Coronary artery (tissue), 2 donors: ENCODE measurements around the gene MLX.
A peak's percentile ranks its signal among the peaks of the same experiment; 100 is the strongest.
"Not testable (repeated sequence)": the region's sequence is repeated elsewhere in the genome, so short reads cannot be mapped to it uniquely, and the experiment has no call there.

Source experiments
- DNase-seq: peaks from one replicate; pipeline ENCODE4 v3.0.0-alpha.2; 2017; ENCODE audit warnings: low spot score
- H3K27ac ChIP-seq, 2 donors: fragments of 200-600 bp; sonication (generic); one replicate each; pipeline ENCODE4 v1.5.1; 2016 to 2019
- H3K4me3 ChIP-seq: fragments of 200-600 bp; sonication (generic); 2 replicates; pipeline ENCODE4 v1.5.1; 2016; ENCODE audit warnings: mild to moderate bottlenecking, moderate library complexity
- TF ChIP-seq, protein P1 (sequence below): fragments of 200-600 bp; sonication (generic); IDR thresholded peaks from one replicate; pipeline ENCODE4 v1.5.1; 2019; ENCODE audit warnings: antibody characterized with exemption

The MLX gene

GRCh38 chr17:42547001-42547461 lies 19.9 kb upstream of the MLX start:
- no peak for DNase-seq
- H3K27ac ChIP-seq = no peak overlapping the region
- no peak overlapping the region for H3K4me3 ChIP-seq
- TF ChIP-seq, protein P1, sequence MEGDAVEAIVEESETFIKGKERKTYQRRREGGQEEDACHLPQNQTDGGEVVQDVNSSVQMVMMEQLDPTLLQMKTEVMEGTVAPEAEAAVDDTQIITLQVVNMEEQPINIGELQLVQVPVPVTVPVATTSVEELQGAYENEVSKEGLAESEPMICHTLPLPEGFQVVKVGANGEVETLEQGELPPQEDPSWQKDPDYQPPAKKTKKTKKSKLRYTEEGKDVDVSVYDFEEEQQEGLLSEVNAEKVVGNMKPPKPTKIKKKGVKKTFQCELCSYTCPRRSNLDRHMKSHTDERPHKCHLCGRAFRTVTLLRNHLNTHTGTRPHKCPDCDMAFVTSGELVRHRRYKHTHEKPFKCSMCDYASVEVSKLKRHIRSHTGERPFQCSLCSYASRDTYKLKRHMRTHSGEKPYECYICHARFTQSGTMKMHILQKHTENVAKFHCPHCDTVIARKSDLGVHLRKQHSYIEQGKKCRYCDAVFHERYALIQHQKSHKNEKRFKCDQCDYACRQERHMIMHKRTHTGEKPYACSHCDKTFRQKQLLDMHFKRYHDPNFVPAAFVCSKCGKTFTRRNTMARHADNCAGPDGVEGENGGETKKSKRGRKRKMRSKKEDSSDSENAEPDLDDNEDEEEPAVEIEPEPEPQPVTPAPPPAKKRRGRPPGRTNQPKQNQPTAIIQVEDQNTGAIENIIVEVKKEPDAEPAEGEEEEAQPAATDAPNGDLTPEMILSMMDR = no peak

- H3K4me3 ChIP-seq = no peak overlapping the region
These were observed 19.2 kb upstream of the MLX start for GRCh38 chr17:42547698-42548069.

GRCh38 chr17:42548070-42548837 lies 18.6 kb upstream of the MLX start:
- Histone ChIP-seq H3K27ac (no peak overlapping the region), H3K4me3 (peak overlapping the region; percentile 28)
- TF ChIP-seq, protein P1 = no peak
- no peak for DNase-seq

More at GRCh38 chr17:42547698-42548069, 19.2 kb upstream of the MLX start:
- no peak for DNase-seq
- TF ChIP-seq, protein P1 = no peak
- no peak overlapping the region for H3K27ac ChIP-seq

DNA sequence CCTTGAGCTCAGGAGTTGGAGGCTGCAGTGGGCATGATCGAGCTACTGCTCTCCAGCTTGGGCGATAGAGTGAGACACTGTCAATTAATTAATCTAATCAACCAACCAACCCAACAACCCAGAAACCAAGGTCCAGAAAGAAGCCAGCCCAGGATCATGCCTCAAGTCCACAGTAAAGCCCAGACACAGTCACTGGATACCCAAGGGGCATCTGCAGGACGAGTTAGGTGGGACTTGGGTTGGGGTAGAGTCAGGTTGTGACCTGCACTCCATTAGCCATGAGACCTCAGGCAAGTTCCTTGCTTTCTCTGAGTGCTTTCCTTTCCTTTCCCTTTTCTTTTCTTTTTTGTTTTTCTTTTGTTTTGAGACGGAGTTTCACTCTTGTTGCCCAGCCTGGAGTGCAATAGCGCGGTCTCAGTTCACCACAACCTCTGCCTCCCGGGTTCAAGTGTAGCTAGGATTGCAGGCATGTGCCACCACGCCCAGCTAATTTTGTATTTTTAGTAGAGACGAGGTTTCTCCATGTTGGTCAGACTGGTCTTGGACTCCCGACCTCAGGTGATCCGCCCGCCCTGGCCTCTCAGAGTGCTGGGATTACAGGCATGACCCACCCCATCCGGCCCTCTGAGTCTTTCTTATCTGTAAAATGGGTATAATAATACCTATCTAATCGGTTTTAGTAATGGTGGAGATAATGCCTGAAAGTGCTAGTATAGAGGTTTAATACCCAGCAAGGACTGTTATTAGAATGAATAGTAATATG lies 17.7 kb upstream of the MLX start:
- Histone ChIP-seq H3K4me3 (no peak overlapping the region), H3K27ac (no peak overlapping the region)
- TF ChIP-seq, protein P1 = no peak
- no peak for DNase-seq

DNA sequence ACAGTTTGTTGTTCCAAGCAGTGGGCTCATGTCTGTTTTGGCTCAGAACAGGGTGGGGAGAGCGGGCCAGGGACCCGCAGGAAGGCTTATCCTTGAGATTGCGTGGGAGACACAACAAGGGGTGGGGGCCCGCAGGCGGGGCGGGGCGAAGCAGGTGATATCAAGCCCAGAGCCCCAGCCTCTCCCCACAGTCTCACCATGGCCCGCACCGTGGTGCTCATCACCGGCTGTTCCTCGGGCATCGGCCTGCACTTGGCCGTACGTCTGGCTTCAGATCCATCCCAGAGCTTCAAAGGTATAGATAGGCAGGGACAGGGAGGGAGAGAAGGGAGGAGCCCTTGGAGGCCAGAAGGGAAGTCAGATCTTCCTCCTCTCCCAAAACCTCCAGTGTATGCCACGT lies 14.2 kb upstream of the MLX start, which contains the start of gene HSD17B1:
Gene HSD17B1, plus strand, starts transcription at position 188 of the 400 bp plus-strand sequence. Its CDS starts 11 bp downstream, at position 199.
- peak within 1 kb of the TSS; percentile 99 for H3K4me3 ChIP-seq
- peak within 1 kb of the TSS; percentile 84 to 92 for H3K27ac ChIP-seq
- DNase-seq = not testable (repeated sequence)

- DNase-seq = no peak
- H3K4me3 ChIP-seq = peak overlapping the region; percentile 99
- peak overlapping the region; percentile 84 to 92 for H3K27ac ChIP-seq
- TF ChIP-seq, protein P1 = no peak
These were observed 13.6 kb upstream of the MLX start for GRCh38 chr17:42553161-42553818.

GRCh38 chr17:42553866-42554249 lies 13.0 kb upstream of the MLX start:
- no peak for DNase-seq
- TF ChIP-seq, protein P1 = no peak
- peak overlapping the region; percentile 84 to 92 for H3K27ac ChIP-seq
- peak overlapping the region; percentile 99 for H3K4me3 ChIP-seq
